ENCODE data around the gene IFIT1B.
"Not testable (repeated sequence)": the region's sequence is repeated elsewhere in the genome, so short reads cannot be mapped to it uniquely, and the experiment has no call there.

IFIT1B gene

DNA sequence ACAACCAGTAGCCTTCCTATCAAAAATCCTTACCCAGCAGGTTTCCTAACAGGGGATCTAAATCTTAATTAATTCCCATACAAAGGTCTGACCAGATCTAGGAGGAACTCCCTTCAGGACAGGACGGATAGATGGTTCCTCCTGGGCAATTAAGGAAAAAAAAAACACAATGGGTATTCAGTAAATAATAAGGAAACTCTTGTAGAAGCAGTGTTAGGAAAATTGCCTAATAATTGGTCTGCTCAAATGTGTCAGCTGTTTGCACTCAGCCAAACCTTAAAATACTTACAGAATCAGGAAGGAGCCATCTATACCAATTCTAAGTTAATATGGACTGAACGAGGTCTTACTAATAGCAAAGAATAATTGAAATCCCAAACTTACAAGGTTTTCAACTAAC, 33.3 kb downstream of the IFIT1B start:
- in situ Hi-C loops (cut with MboI; ENCODE audit: low sequenced_read_pairs), result not testable (repeated sequence)

DNA sequence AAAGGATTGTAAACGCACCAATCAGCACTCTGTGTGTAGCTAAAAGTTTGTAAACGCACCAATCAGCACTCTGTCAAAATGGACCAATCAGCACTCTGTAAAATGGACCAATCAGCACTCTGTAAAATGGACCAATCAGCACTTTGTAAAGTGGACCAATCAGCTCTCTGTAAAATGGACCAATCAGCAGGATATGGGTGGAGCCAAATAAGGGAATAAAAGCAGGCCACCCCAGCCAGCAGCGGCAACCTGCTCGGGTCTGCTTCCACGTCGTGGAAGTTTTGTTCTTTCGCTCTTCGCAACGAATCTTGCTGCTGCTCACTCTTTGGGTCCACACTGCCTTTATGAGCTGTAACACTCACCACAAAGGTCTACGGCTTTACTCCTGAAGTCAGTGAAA, 34.4 kb downstream of the IFIT1B start:
- in situ Hi-C loops (cut with MboI; ENCODE audit: low sequenced_read_pairs), result not testable (repeated sequence)

DNA sequence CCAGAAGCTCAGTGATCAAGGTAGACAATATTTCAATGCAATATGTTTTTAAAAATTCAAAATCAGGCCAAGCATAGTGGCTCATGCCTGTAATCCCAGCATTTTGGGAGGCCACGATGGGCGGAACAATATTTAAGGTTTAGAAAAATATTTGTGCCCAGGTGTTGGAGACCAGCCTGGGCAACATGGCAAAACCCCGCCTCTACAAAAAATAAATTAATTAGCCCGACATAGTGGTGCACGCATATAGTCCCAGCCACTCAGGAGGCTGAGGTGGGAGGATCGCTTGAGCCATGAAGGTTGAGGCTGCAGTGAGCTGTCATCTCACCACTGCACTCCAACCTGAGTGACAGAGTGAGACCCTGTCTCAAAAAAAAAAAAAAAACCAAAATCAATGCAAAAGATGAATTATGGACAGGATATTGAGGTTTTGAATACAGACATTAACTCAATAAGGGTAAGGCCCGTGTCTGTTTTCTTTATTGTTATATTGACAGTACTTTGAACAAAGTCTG, 35.6 kb downstream of the IFIT1B start:
- in situ Hi-C loops (cut with MboI; ENCODE audit: low sequenced_read_pairs), result no loop called here

DNA sequence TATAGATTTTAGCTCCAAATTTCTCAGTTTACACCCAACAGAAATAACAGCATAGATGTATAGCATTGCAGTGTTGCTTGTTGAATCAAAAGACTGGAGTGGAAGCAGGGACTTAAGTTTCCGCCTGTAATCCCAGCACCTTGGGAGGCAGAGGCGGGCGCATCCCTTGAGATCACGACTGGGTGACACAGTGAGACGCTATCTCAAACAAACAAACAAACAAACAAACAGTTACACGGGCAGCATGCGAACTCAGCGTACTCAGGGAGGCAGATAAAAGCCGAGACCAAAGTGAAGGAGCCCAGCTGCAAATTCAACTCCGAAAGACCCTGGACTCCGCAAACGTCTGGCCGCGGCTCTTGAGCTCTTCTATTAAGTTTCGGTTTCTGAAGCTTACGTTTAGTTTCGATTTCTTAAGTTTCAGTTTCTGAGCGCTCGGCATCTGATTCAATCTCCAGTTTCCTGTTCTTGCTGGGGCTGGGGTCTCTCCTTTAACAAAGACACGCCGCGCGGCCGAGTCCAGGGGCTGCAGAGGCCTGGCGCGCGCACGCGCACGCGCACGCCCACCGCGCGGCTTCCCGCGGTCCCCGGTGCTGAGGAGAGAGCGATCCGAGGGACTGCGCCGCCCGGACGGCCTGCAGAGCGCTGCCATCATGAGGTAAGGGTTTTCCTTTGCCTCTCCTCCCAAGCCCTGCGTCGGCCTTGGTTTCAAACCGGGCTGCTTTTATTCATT, 36.5 kb downstream of the IFIT1B start, which contains the start of gene IFIT5:
Gene IFIT5 (plus strand): TSS at position 423 of the 733 bp plus-strand sequence. CDS start 231 bp downstream, at position 654.
- in situ Hi-C loops (cut with MboI; ENCODE audit: low sequenced_read_pairs), result no loop called here

DNA sequence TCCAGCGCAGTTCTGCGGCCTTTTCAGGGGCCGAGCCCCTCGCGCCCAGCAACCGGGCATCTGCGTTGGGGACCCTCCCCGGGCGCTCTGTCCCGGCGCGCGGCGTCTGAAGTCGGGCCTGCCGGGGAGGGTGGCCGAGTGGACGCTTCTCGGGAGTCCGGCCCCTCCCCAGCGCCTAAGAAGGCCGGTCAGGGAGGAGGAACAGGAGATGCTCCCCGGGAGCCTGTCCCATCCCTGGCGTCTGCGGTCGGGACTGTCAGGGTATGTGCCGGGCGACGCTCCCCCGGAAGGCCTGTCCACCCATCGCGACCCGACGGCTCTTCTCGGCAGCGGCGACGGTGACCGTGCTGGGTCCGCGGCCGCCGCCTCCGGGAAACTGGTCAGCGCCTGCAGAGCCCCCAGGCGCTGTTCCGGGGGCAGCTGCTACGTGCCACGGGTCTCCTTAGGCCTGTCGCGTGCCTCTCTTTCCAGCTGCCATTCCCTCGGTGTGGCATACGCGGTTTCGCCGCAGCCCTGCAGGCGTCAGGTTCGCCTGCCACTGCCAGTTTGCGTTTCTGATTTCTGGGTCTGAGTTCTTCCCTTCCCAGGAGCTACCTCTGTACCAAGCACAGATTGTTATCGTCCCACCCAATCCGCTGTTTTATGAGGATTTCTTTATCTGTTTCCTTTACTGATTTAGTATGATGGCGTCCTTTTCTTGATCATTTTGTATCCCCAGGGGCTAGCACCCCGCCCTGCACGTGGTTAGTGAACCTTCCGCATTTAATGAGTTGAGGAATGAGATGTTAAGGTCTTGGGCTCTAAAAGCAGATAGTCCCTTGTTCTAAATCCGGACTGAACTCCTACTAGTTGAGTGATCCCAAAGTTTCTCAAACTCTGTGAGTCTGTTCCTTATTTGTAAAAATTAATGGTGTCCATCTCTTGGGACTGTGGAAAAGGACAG, 37.3 kb downstream of the IFIT1B start:
- in situ Hi-C loops (cut with MboI; ENCODE audit: low sequenced_read_pairs), result no loop called here

DNA sequence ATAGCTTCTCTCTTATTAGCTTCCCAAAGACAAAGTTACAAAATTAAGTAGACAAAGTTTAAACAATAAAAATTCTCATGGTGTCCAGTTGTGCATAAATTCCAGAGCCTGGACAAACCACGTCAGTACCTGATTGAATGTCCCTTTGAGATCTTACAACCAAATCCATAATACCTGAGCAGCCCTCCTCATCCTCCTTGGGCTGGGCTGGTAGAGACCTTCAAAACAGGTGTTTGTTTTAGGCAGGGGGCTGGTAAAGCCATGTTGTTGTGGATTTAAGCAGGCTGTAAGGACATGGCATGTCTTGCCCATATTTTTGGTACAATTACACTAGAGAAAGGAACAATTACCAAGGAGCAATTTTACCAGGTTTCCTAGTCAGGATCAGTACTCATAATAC, 38.6 kb downstream of the IFIT1B start:
- in situ Hi-C loops (cut with MboI; ENCODE audit: low sequenced_read_pairs), result no loop called here

DNA sequence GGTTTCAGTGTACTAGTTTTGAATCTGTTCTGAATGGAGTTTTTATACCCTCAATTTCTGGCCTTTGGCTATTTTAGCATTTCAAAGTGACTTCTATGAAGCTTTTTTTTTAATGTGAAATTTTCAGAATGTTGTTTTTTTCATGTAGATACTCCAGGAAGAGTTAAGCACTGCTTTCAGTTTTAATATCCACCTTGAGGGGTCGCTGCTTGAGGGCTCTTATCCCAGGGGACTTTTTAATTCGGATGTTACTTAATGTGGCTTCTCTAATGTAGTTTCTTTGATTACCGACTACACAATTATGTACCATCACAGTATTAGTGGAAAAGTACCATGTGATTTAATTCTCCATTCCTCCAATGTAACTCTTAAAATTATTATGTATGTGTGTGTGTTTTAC, 41.7 kb downstream of the IFIT1B start:
- in situ Hi-C loops (cut with MboI; ENCODE audit: low sequenced_read_pairs), result no loop called here

DNA sequence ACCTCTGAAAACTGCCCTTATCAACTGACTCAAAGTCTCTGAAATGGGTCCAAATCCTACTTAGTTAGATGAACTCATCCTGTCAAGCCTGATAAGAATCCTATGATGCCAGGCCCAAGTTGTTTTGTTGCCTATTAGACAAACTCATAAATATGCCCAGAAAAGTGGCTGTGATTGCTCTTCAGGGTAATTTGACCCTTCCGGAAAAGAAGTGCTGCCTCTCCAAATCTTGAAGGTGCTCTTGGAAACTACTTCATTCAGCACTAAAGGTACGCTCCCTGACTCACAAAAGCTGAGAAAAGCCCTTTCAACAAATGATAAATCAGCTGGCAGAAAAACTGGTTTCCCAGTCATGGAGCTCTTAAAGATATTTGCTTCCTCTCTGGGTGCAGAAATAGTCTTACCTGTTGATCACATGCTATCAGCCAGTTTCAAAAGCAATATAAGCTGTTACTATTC, 43.2 kb downstream of the IFIT1B start:
- in situ Hi-C loops (cut with MboI; ENCODE audit: low sequenced_read_pairs), result loop anchor here (10.0 kb wide), 1 partner anchor 134 kb away; no protein-coding TSS in a partner anchor

DNA sequence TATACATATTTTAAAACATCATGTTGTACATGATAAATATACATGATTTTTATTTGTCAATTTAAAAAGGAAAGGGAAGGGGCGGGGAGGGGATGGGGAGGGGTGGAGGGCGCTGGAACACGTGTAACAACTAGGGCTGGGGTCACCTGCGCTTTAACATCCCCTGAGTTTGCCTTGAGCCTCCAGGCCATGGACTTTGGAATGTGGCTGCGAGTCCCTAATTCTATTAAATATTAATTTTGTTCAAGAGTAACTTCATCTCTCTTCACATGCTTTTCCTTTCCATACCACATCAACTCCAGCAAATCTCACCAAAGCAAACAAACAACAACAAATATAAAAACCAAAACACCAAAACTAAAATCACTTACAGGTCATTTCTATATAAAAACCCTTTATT, 47.1 kb downstream of the IFIT1B start:
- in situ Hi-C loops (cut with MboI; ENCODE audit: low sequenced_read_pairs), result loop anchor here (10.0 kb wide), 1 partner anchor 130 kb away; no protein-coding TSS in a partner anchor

DNA sequence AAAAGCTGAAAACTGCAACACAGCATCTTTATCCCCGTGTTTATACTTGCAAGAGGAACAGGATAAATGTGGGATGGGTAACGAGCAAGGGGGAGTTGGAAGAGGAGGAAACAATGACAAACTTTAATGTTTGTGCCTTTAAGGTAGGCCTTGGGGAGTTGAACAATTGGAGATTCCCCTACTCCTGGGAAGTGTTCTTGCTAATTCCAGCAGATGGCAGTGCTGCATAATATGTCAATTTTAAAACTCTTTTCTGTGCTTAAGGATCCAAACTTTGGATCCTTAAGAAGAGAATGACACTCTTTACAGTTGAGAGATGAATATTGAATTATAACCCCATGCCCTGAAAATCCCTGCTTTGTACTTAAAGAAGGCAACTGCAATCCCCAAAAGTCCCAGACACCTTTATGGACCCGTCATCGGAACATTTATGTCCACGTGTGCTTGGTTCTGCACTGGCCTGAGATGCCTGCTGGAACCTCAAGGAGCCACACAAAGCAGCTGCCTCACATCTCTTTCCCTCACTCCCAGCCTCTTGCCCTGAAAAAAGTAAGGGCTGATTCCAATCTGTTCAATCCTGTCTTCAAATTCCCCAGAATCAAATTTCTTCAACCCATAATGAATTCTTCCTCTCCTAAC, 48.5 kb downstream of the IFIT1B start:
- in situ Hi-C loops (cut with MboI; ENCODE audit: low sequenced_read_pairs), result loop anchor here (10.0 kb wide), 1 partner anchor 128 kb away; no protein-coding TSS in a partner anchor

DNA sequence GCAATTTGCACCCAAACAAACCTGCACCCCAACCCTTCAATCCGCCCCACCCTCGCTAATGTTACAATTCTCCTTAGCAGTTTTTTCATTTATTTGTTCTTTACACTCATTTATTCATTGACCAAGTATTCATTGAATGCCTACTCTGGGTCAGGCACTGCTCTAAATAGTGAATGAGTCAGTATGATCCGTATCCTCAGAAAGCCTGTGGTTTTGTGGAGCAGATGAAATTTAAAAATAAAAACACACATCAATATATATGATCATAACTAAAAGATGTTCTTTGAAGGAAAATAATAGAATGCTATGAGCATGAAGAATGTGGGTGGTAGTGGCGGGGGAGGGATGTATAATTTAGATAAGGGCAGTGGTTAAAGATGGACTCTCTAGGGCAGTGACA, 49.8 kb downstream of the IFIT1B start:
- in situ Hi-C loops (cut with MboI; ENCODE audit: low sequenced_read_pairs), result loop anchor here (10.0 kb wide), 1 partner anchor 127 kb away; no protein-coding TSS in a partner anchor

DNA sequence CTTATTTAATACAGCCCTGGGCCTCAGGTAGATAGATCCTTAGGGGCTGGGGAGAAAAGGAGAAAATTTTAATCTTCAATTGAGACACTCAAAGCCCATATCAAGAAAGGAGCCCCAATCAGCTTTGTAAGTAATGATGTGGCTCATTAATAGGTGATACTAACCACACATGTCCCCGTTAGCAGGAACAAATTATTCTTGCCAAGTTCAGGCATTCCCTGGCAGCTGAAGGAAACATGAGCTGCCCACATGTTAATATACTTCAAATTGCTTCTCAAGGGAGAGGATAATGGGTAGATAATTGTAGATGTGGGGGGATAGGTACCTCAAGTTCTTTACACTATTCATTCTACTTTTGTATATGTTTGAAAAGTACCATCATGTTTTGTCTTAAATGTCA, 51.0 kb downstream of the IFIT1B start:
- in situ Hi-C loops (cut with MboI; ENCODE audit: low sequenced_read_pairs), result loop anchor here (10.0 kb wide), 1 partner anchor 126 kb away; no protein-coding TSS in a partner anchor

DNA sequence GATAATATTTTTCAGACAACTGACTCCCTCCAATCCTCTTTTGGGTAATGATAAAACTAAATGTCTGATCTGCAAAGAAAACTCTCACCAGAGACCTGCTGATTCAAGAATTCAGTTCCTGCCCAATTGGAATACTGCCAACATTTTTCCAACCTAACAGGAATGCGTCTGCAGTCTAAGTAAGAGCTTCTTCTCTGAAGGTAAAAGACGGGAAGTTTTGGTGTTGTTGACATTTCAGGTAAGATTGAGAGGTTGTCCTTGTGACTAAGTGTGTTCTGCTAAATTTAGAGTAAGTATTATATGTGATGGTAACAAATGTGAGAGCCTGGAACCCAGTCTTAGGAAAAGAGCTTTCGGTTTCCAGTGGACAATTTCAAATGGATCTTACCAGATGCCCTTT, 54.1 kb downstream of the IFIT1B start:
- in situ Hi-C loops (cut with MboI; ENCODE audit: low sequenced_read_pairs), result no loop called here
